ENCODE measurements around the gene RALGPS1.
"Not testable (repeated sequence)": the region's sequence is repeated elsewhere in the genome, so short reads cannot be mapped to it uniquely, and the experiment has no call there.

The RALGPS1 gene

GRCh38 chr9:127132921-127133647 lies 218.5 kb downstream of the RALGPS1 start:
- no peak for DNase-seq (ENCODE audit: low read depth in 3 of 3, low spot score in 1 of 3)

- DNase-seq (ENCODE audit: low read depth in 3 of 3, low spot score in 1 of 3), result no peak
Observed at GRCh38 chr9:127133739-127134167, 219.2 kb downstream of the RALGPS1 start.

GRCh38 chr9:127135056-127135745 lies 220.6 kb downstream of the RALGPS1 start:
- no peak for DNase-seq (ENCODE audit: low read depth in 3 of 3, low spot score in 1 of 3)

GRCh38 chr9:127136081-127136879 lies 221.7 kb downstream of the RALGPS1 start:
- no peak for DNase-seq (ENCODE audit: low read depth in 3 of 3, low spot score in 1 of 3)

GRCh38 chr9:127136880-127137639 lies 222.5 kb downstream of the RALGPS1 start:
- no peak for DNase-seq (ENCODE audit: low read depth in 3 of 3, low spot score in 1 of 3)

GRCh38 chr9:127137640-127138360 lies 223.2 kb downstream of the RALGPS1 start:
- no peak for DNase-seq (ENCODE audit: low read depth in 3 of 3, low spot score in 1 of 3)

- no peak for DNase-seq (ENCODE audit: low read depth in 3 of 3, low spot score in 1 of 3)
Observed at GRCh38 chr9:127138444-127138843, 223.9 kb downstream of the RALGPS1 start.

GRCh38 chr9:127139071-127139731 lies 224.6 kb downstream of the RALGPS1 start:
- DNase-seq (ENCODE audit: low read depth in 3 of 3, low spot score in 1 of 3), result no peak

GRCh38 chr9:127139775-127140174 lies 225.2 kb downstream of the RALGPS1 start:
- DNase-seq (ENCODE audit: low read depth in 3 of 3, low spot score in 1 of 3), result no peak

- no peak for DNase-seq (ENCODE audit: low read depth in 3 of 3, low spot score in 1 of 3)
Observed at GRCh38 chr9:127140181-127140580, 225.6 kb downstream of the RALGPS1 start.

- DNase-seq (ENCODE audit: low read depth in 3 of 3, low spot score in 1 of 3), result no peak
Observed at GRCh38 chr9:127140842-127141675, 226.5 kb downstream of the RALGPS1 start.

- no peak for DNase-seq (ENCODE audit: low read depth in 3 of 3, low spot score in 1 of 3)
Observed at GRCh38 chr9:127142291-127142690, 227.7 kb downstream of the RALGPS1 start.

- DNase-seq (ENCODE audit: low read depth in 3 of 3, low spot score in 1 of 3), result no peak
Observed at GRCh38 chr9:127142931-127143464, 228.4 kb downstream of the RALGPS1 start.

- DNase-seq (ENCODE audit: low read depth in 3 of 3, low spot score in 1 of 3), result no peak
Observed at GRCh38 chr9:127143920-127144465, 229.4 kb downstream of the RALGPS1 start.

- no peak for DNase-seq (ENCODE audit: low read depth in 3 of 3, low spot score in 1 of 3)
Observed at GRCh38 chr9:127144670-127145445, 230.3 kb downstream of the RALGPS1 start.

GRCh38 chr9:127146841-127147240 lies 232.3 kb downstream of the RALGPS1 start:
- not testable (repeated sequence) for DNase-seq (ENCODE audit: low read depth in 3 of 3, low spot score in 1 of 3)

- no peak for DNase-seq (ENCODE audit: low read depth in 3 of 3, low spot score in 1 of 3)
Observed at GRCh38 chr9:127147251-127147650, 232.7 kb downstream of the RALGPS1 start.

GRCh38 chr9:127148014-127148413 lies 233.4 kb downstream of the RALGPS1 start:
- DNase-seq (ENCODE audit: low read depth in 3 of 3, low spot score in 1 of 3), result no peak
